IMR-90 (cell line): ENCODE data around the gene MRGPRD. TPM values are rescaled to one million over a fixed set of nuclear protein-coding genes. Genes with fewer than 3 reads are reported as not detected.
A peak's percentile ranks its signal among the peaks of the same experiment; 100 is the strongest.

ENCODE experiments used
- ATAC-seq: fragments of 200-7000 bp; cut with Tn5 transposase; 2 replicates; pipeline ENCODE4 v1.9.1; 2020; ENCODE audit warnings: low read depth, mild to moderate bottlenecking, moderate library complexity
- BruUV-seq: library from RNA; stranded (reverse); fragments of 400-500 nt; replicated peaks from 2 replicates; lab custom pipeline; 2021; lab: Mats Ljungman, UMichigan
- CTCF ChIA-PET: fragments of 300-600 bp; formaldehyde crosslinking; extraction: SDS; loops from one replicate; lab custom pipeline; 2021; ENCODE audit warnings: antibody characterized with exemption; lab: Yijun Ruan, JAX
- POLR2A ChIA-PET: fragments of 300-600 bp; sonication (Branson Sonifier 250); formaldehyde crosslinking; loops from one replicate; lab custom pipeline; 2022; ENCODE audit warnings: antibody characterized with exemption; ENCODE audit not compliant: unreplicated experiment; lab: Charles Lee
- DNase-seq: peaks from one replicate; pipeline ENCODE4 v3.0.0; 2013
- H2AFZ ChIP-seq: replicated peaks from 2 replicates; pipeline ENCODE3; 2013; ENCODE audit warnings: low read length, mild to moderate bottlenecking; ENCODE audit not compliant: poor library complexity
- H2AK5ac ChIP-seq: 2 replicates; pipeline ENCODE4 v1.6.1; 2013; ENCODE audit warnings: low read depth, low read length, inconsistent platforms
- H2AK9ac ChIP-seq: replicated peaks from 2 replicates; pipeline ENCODE3; 2013; ENCODE audit warnings: mild to moderate bottlenecking, low read depth, low read length, moderate library complexity; ENCODE audit not compliant: poor library complexity
- H2BK120ac ChIP-seq: 2 replicates; pipeline ENCODE4 v1.6.1; 2013; ENCODE audit warnings: low read depth, low read length, inconsistent platforms
- H2BK15ac ChIP-seq: 3 replicates; pipeline ENCODE4 v1.6.1; 2013; ENCODE audit warnings: low read depth, low read length, inconsistent platforms
- H2BK20ac ChIP-seq: 2 replicates; pipeline ENCODE4 v1.6.1; 2013; ENCODE audit warnings: low read depth, mild to moderate bottlenecking, inconsistent platforms, low read length, moderate library complexity
- H2BK5ac ChIP-seq: 2 replicates; pipeline ENCODE4 v1.6.1; 2013; ENCODE audit warnings: mild to moderate bottlenecking, low read depth, low read length, inconsistent platforms; ENCODE audit not compliant: poor library complexity, severe bottlenecking
- H3K14ac ChIP-seq: replicated peaks from 2 replicates; pipeline ENCODE4 v1.6.1; 2013; ENCODE audit warnings: low read depth, low read length, inconsistent platforms
- H3K18ac ChIP-seq: 2 replicates; pipeline ENCODE4 v1.6.1; 2013; ENCODE audit warnings: low read depth, low read length, control low read depth
- H3K23ac ChIP-seq: 2 replicates; pipeline ENCODE4 v1.6.1; 2013; ENCODE audit warnings: low read depth, low read length, inconsistent platforms
- H3K27ac ChIP-seq: 2 replicates; pipeline ENCODE4 v1.5.1; 2013; ENCODE audit warnings: mild to moderate bottlenecking, control low read depth, low read length; ENCODE audit not compliant: insufficient read depth
- H3K27me3 ChIP-seq: 2 replicates; pipeline ENCODE4 v1.6.1; 2013; ENCODE audit warnings: low read length; ENCODE audit not compliant: control insufficient read depth, insufficient read depth
- H3K36me3 ChIP-seq: 2 replicates; pipeline ENCODE4 v1.6.1; 2013; ENCODE audit warnings: low read length, mixed read lengths; ENCODE audit not compliant: control insufficient read depth, insufficient read depth
- H3K4ac ChIP-seq: 2 replicates; pipeline ENCODE4 v1.6.1; 2013; ENCODE audit warnings: low read depth, low read length, inconsistent platforms
- H3K4me1 ChIP-seq: 2 replicates; pipeline ENCODE4 v1.6.1; 2013; ENCODE audit warnings: low read length, mixed read lengths; ENCODE audit not compliant: control insufficient read depth, insufficient read depth
- H3K4me2 ChIP-seq: 2 replicates; pipeline ENCODE4 v1.6.1; 2013; ENCODE audit warnings: low read depth, mild to moderate bottlenecking, control low read depth, low read length, moderate library complexity
- H3K4me3 ChIP-seq: 2 replicates; pipeline ENCODE4 v1.5.1; 2013; ENCODE audit warnings: low read depth, mild to moderate bottlenecking, control low read depth, low read length, moderate library complexity; ENCODE audit not compliant: insufficient read depth
- H3K56ac ChIP-seq: 2 replicates; pipeline ENCODE4 v1.6.1; 2013; ENCODE audit warnings: low read length, inconsistent platforms; ENCODE audit not compliant: insufficient read depth; ENCODE audit errors: extremely low read depth
- H3K79me1 ChIP-seq, 2 experiments: 2 replicates each; pipeline ENCODE4 v1.6.1; 2013; ENCODE audit warnings: low read length in 2 of 2, inconsistent platforms in 1 of 2, low read depth in 1 of 2
- H3K9ac ChIP-seq: 2 replicates; pipeline ENCODE4 v1.6.1; 2013; ENCODE audit warnings: low read depth, low read length, control low read depth
- H3K9me1 ChIP-seq: 2 replicates; pipeline ENCODE4 v1.6.1; 2013; ENCODE audit warnings: low read length, inconsistent platforms; ENCODE audit not compliant: insufficient read depth
- H3K9me3 ChIP-seq: 2 replicates; pipeline ENCODE4 v1.6.1; 2013; ENCODE audit warnings: low read length; ENCODE audit not compliant: control insufficient read depth, insufficient read depth
- H4K20me1 ChIP-seq: 2 replicates; pipeline ENCODE4 v1.6.1; 2013; ENCODE audit warnings: low read length, inconsistent platforms; ENCODE audit not compliant: insufficient read depth
- H4K5ac ChIP-seq: 2 replicates; pipeline ENCODE4 v1.6.1; 2013; ENCODE audit warnings: mild to moderate bottlenecking, low read depth, low read length, control low read depth
- H4K8ac ChIP-seq, 2 experiments: 2 replicates each; pipeline ENCODE4 v1.6.1; 2013; ENCODE audit warnings: low read depth in 2 of 2, low read length in 2 of 2, control low read depth in 1 of 2, inconsistent platforms in 1 of 2
- H4K91ac ChIP-seq: 2 replicates; pipeline ENCODE4 v1.6.1; 2013; ENCODE audit warnings: low read depth, low read length, inconsistent platforms; ENCODE audit not compliant: insufficient read depth
- CEBPB ChIP-seq: IDR thresholded peaks from 2 replicates; pipeline ENCODE4 v1.6.1; 2012; ENCODE audit warnings: low read depth, low read length, improper control_type of control experiment
- FOS ChIP-seq: fragments of 150-350 bp; IDR thresholded peaks from 2 replicates; pipeline ENCODE4 v1.6.1; 2016; ENCODE audit warnings: low read depth, low read length
- WGBS, 2 experiments: methylation state at CpG; one replicate each; pipeline versions ENCODE4 v1.1.5 to v1.1.7; 2013; ENCODE audit warnings: missing lambda C conversion rate in 2 of 2; ENCODE audit not compliant: insufficient read length in 1 of 2; ENCODE audit errors: extremely low coverage in 2 of 2; 5-methylcytosine and 5-hydroxymethylcytosine counted together
- dilution Hi-C: fragments of 300-500 bp; cut with HindIII; formaldehyde crosslinking; loops from one replicate; pipeline ENCODE4 v1.14.3; 2018; ENCODE audit warnings: low sequenced_read_pairs; ENCODE audit not compliant: unreplicated experiment
- in situ Hi-C: fragments of 300-500 bp; cut with MboI; formaldehyde crosslinking; loops from 3 replicates; pipeline ENCODE4 v1.14.3; 2019; ENCODE audit warnings: low sequenced_read_pairs, inconsistent platforms, mixed read lengths
- intact Hi-C: fragments of 100-400 bp; cut with micrococcal nuclease; formaldehyde crosslinking; loops from 2 replicates; pipeline ENCODE4 v1.10.0; 2022
- polyA plus RNA-seq, 3 experiments: library from polyadenylated mRNA; depleted of rRNA; stranded (reverse); fragments of >200 nt; gene quantifications; 2 replicates each; pipeline ENCODE4 v1.2.3, GENCODE V29; 2012; ENCODE audit warnings: low replicate concordance in 1 of 3
- total RNA-seq: library from RNA; depleted of rRNA; stranded (reverse); fragments of >200 nt; gene quantifications from 2 replicates; pipeline ENCODE4 v1.2.3, GENCODE V29; 2012

The MRGPRD gene
- total and polyA plus RNA-seq, 2 of the 4 experiments (the other 2 are of a cell fraction): not detected

- in situ Hi-C loops: loop anchor here (25.0 kb wide), 1 partner anchor 720 kb away; no protein-coding TSS in a partner anchor
- Histone ChIP-seq H2AK9ac (no peak overlapping the region), H4K20me1 (no peaks in the 10 kb centered on the region), H3K9me3 (no peaks in the 10 kb centered on the region), H3K14ac (no peak overlapping the region), H2AK5ac (no peak overlapping the region; the same call in 1 of the 2 replicates), H2BK15ac (no peak overlapping the region), H4K91ac (no peak overlapping the region), H3K4me2 (no peak overlapping the region; the same call in 1 of the 2 replicates), H4K8ac (no peak overlapping the region), H3K56ac (no peak overlapping the region), H3K4me1 (peaks cover 18% of the 10 kb centered on the region), H3K27me3 (no peaks in the 10 kb centered on the region), H3K9ac (no peak overlapping the region), H3K4me3 (no peak overlapping the region), H3K36me3 (peaks cover 29% of the 10 kb centered on the region), H3K27ac (peak overlapping the region; percentile 50; the same call in 1 of the 2 replicates), H2AFZ (no peak overlapping the region), H3K23ac (no peak overlapping the region), H2BK120ac (no peak overlapping the region), H3K4ac (no peak overlapping the region), H3K79me1 (no peaks in the 10 kb centered on the region), H2BK5ac (peak overlapping the region; percentile 7), H3K9me1 (peaks cover 4% of the 10 kb centered on the region; the same call in 1 of the 2 replicates), H2BK20ac (no peak overlapping the region), H3K18ac (peak overlapping the region; percentile 6; the same call in 1 of the 2 replicates), H4K5ac (peak overlapping the region; percentile 39; the same call in 1 of the 2 replicates)
- no peak for TF ChIP-seq FOS
- TF ChIP-seq CEBPB: peak; percentile 25; the same call in 1 of the 2 replicates
- CTCF ChIA-PET: no interaction called here
- peak; percentile 5; the same call in 1 of the 2 replicates for ATAC-seq
- no TSS peak for BruUV-seq
- intact Hi-C loops: no loop called here
- POLR2A ChIA-PET: no interaction called here
- dilution Hi-C loops: no loop called here
- 77% methylated on average over 3 of the region's 11 CpGs; no CpG with 5 or more reads in 1 of the 2 experiments for WGBS, 2 experiments
- no peak for DNase-seq
Measured at GRCh38 chr11:68942095-68942620, 38.6 kb downstream of the MRGPRD start.
